Panc1 (cell line): ENCODE data around the gene JAKMIP3. TPM values are rescaled to one million over a fixed set of nuclear protein-coding genes. Genes with fewer than 3 reads are reported as not detected.

ENCODE experiments used
- ATAC-seq: fragments of 200-7000 bp; cut with Tn5 transposase; 2 replicates; pipeline ENCODE4 v1.9.1; 2020; ENCODE audit warnings: mild to moderate bottlenecking, moderate library complexity
- BruUV-seq: library from RNA; stranded (reverse); fragments of 400-500 nt; replicated peaks from 2 replicates; lab custom pipeline; 2021; lab: Mats Ljungman, UMichigan
- CTCF ChIA-PET: fragments of 300-600 bp; sonication (Branson Sonifier 250); formaldehyde crosslinking; loops from one replicate; lab custom pipeline; 2022; ENCODE audit warnings: antibody characterized with exemption; lab: Charles Lee
- POLR2A ChIA-PET: fragments of 300-600 bp; sonication (Branson Sonifier 250); formaldehyde crosslinking; loops from one replicate; lab custom pipeline; 2022; ENCODE audit warnings: antibody characterized with exemption; lab: Charles Lee
- DNase-seq: peaks from one replicate; pipeline ENCODE4 v3.0.0-alpha.2; 2010; ENCODE audit warnings: low read depth, low spot score
- H3K27ac ChIP-seq: 2 replicates; pipeline ENCODE4 v1.5.1; 2011; ENCODE audit warnings: mild to moderate bottlenecking, low read length, inconsistent platforms
- H3K27me3 ChIP-seq: fragments of 200-500 bp; sonication (Bioruptor generic); 2 replicates; pipeline ENCODE4 v1.6.0; 2014; ENCODE audit warnings: low read length, inconsistent platforms; ENCODE audit not compliant: control insufficient read depth, insufficient read depth
- H3K36me3 ChIP-seq: fragments of 200-500 bp; sonication (Bioruptor generic); 2 replicates; pipeline ENCODE4 v1.5.1; 2014; ENCODE audit warnings: inconsistent platforms, mild to moderate bottlenecking, low read length, moderate library complexity; ENCODE audit not compliant: control insufficient read depth, insufficient read depth
- H3K4me1 ChIP-seq: 2 replicates; pipeline ENCODE4 v1.5.1; 2011; ENCODE audit warnings: inconsistent platforms, mild to moderate bottlenecking, low read length, moderate library complexity; ENCODE audit not compliant: control insufficient read depth, insufficient read depth
- H3K4me3 ChIP-seq, 2 experiments: 2 replicates each; pipeline ENCODE4 v1.5.1; 2011 to 2012; ENCODE audit warnings: low read depth in 2 of 2, low read length in 2 of 2, mild to moderate bottlenecking in 2 of 2, inconsistent platforms in 1 of 2, moderate library complexity in 1 of 2
- H3K9me3 ChIP-seq: fragments of 200-500 bp; sonication (Bioruptor generic); 2 replicates; pipeline ENCODE4 v1.5.1; 2014; ENCODE audit warnings: low read depth, mild to moderate bottlenecking, inconsistent platforms, low read length, moderate library complexity; ENCODE audit not compliant: control insufficient read depth, insufficient read depth
- CTCF ChIP-seq: fragments of 450-650 bp; IDR thresholded peaks from 2 replicates; pipeline ENCODE4 v1.5.1; 2017; ENCODE audit warnings: mild to moderate bottlenecking
- POLR2AphosphoS5 ChIP-seq: IDR thresholded peaks from 2 replicates; pipeline ENCODE4 v1.6.1; 2012; ENCODE audit warnings: mild to moderate bottlenecking, low read depth, low read length, moderate library complexity
- REST ChIP-seq, 2 experiments: IDR thresholded peaks; 2 replicates each; pipeline ENCODE4 v1.6.1; 2011 to 2012; ENCODE audit warnings: low read depth in 2 of 2, control low read depth in 1 of 2, low read length in 1 of 2, mild to moderate bottlenecking in 1 of 2, moderate library complexity in 1 of 2; ENCODE audit not compliant: insufficient read depth in 1 of 2
- SIN3A ChIP-seq: IDR thresholded peaks from 2 replicates; pipeline ENCODE4 v1.6.1; 2012; ENCODE audit warnings: low read depth, mild to moderate bottlenecking, low read length, moderate library complexity, borderline replicate concordance; ENCODE audit not compliant: insufficient read depth
- TCF7L2 ChIP-seq: IDR thresholded peaks from 2 replicates; pipeline ENCODE4 v1.6.1; 2011; ENCODE audit warnings: mild to moderate bottlenecking, low read depth, low read length, inconsistent platforms
- in situ Hi-C: cut with HindIII; loops from 2 replicates; pipeline ENCODE4 v1.10.0; 2016; ENCODE audit warnings: low sequenced_read_pairs, low pct_unique_long_range_greater_than_20kb
- intact Hi-C: fragments of 100-400 bp; cut with micrococcal nuclease; formaldehyde crosslinking; loops from one replicate; pipeline ENCODE4 v1.10.0; 2022; ENCODE audit not compliant: unreplicated experiment
- total RNA-seq: library from RNA; stranded (reverse); gene quantifications from one replicate; pipeline ENCODE4 v1.2.1, GENCODE V29; 2021; ENCODE audit not compliant: unreplicated experiment

JAKMIP3 gene
- total RNA-seq, 1 experiment from 2014 or later, result 1.5 TPM

DNA sequence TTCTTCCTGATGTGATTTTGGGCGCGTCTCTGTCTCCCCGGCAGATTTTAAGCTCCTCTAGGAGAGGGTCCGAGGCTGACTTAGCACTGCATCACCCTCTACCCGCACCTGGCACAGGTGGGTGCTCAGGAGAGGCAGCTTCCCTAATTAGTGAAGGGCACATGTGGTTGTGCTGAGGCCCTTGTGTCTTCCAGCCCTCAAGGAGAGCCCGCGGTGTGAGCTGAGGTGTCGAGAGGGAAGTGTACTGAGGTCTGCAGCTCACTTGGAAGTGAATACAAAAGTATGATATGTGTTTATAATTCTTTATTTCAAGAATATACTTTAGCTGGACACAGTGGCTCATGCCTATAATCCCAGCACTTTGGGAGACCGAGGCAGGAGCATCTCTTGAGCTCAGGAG, 20.4 kb upstream of the JAKMIP3 start:
- BruUV-seq, result no TSS peak
- ATAC-seq, result no peak
- Histone ChIP-seq H3K4me3 (no peak overlapping the region), H3K27me3 (peaks cover 8% of the 10 kb centered on the region), H3K36me3 (no peaks in the 10 kb centered on the region), H3K27ac (no peak overlapping the region), H3K9me3 (no peaks in the 10 kb centered on the region), H3K4me1 (no peaks in the 10 kb centered on the region)
- TF ChIP-seq REST (IDR thresholded peaks at IDR 0.05; ENCODE audit: insufficient read depth in 1 of 2, low read depth in 2 of 2, low read length in 1 of 2) (no peak), CTCF (no peak), SIN3A (no peak), POLR2AphosphoS5 (no peak), TCF7L2 (no peak)
- in situ Hi-C loops, result no loop called here
- ChIA-PET CTCF (no interaction called here), POLR2A (no interaction called here)
- intact Hi-C loops, result no loop called here
- no peak for DNase-seq

DNA sequence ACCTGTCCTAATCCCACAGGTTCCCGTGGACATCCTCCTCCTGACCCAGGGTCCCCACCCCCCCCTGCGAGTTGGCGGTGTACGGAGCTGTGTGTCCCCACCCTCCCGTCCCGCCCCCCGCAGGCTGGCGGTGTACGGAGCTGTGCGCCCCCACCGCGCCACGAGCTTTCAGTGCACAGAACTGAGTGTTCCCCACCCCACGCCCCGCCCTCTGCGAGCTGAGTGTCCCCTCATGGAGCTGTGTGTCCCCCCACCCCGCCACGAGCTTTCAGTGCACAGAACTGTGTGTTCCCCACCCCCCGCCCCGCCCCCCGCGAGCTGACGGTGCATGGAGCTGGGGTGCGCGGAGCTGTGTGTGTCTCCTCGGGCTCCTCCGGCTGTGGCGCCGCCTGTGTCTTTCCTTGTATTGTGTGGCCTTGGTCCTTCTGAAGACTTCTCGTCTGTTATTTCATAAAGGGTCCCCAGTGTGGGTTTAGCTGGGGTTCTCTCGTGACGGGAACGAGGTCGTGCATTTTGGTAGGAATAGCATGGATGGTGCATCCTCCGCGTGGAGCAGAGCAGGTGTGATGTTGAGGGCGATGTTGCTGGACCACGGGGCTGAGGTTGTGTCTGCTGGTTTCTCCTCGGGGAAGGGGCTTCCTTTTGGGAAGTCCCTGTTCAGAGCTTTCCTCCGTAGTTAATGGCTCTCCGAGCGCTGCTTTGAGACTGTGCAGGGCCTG, 18.0 kb upstream of the JAKMIP3 start:
- in situ Hi-C loops (no loop called here), intact Hi-C loops (no loop called here)
- ChIA-PET POLR2A (no interaction called here), CTCF (interaction anchor here (0.6 to 0.7 kb wide), 3 partner anchors 26 to 424 kb away, joined by 5 to 8 read pairs (median 5); no protein-coding TSS in a partner anchor)
- ATAC-seq, result no peak
- peaks cover 8% of the 10 kb centered on the region for H3K27me3 ChIP-seq
- H3K4me1 ChIP-seq, result no peaks in the 10 kb centered on the region
- H3K27ac ChIP-seq, result no peak overlapping the region
- peaks cover 11% of the 10 kb centered on the region; the same call in 1 of the 2 replicates for H3K9me3 ChIP-seq
- H3K36me3 ChIP-seq, result no peaks in the 10 kb centered on the region
- no peak overlapping the region for H3K4me3 ChIP-seq
- TF ChIP-seq TCF7L2 (no peak), SIN3A (no peak), REST (IDR thresholded peaks at IDR 0.05; ENCODE audit: insufficient read depth in 1 of 2, low read depth in 2 of 2, low read length in 1 of 2) (no peak), POLR2AphosphoS5 (no peak), CTCF (no peak)
- DNase-seq, result no peak
- BruUV-seq, result no TSS peak
